Measurements from ENCODE around the gene TAPT1.

DNA sequence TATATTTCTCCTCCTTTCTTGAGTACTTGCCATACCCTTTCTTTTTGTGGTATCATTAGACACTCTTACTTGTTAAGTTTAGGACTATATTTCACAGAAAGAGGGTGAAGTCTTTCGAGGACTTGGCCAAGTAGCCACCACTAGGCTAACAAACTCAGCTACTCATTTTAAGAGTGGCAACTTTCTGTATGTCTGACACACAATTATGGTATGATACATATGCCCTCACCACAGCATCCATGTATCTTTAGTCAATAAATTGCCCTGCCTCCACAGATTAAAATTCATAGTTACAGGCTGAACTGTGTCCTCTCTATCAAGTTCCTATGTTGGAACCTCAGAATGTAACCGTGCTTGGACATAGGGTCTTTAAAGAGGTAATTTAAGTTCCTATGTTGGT lies 23.2 kb downstream of the TAPT1 start:
- TF ChIP-seq, protein P1, sequence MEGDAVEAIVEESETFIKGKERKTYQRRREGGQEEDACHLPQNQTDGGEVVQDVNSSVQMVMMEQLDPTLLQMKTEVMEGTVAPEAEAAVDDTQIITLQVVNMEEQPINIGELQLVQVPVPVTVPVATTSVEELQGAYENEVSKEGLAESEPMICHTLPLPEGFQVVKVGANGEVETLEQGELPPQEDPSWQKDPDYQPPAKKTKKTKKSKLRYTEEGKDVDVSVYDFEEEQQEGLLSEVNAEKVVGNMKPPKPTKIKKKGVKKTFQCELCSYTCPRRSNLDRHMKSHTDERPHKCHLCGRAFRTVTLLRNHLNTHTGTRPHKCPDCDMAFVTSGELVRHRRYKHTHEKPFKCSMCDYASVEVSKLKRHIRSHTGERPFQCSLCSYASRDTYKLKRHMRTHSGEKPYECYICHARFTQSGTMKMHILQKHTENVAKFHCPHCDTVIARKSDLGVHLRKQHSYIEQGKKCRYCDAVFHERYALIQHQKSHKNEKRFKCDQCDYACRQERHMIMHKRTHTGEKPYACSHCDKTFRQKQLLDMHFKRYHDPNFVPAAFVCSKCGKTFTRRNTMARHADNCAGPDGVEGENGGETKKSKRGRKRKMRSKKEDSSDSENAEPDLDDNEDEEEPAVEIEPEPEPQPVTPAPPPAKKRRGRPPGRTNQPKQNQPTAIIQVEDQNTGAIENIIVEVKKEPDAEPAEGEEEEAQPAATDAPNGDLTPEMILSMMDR (IDR thresholded peaks at IDR 0.05): no peak
- TF ChIP-seq EZH2 (IDR thresholded peaks at IDR 0.05; ENCODE audit: borderline replicate concordance, insufficient read depth, low read depth, low read length, poor library complexity, severe bottlenecking): no peak

Measured in B cell (primary cell).